Uterus (tissue), 4 donors: Measurements from ENCODE around the gene ESPL1. TPM values are rescaled to one million over a fixed set of nuclear protein-coding genes. Genes with fewer than 3 reads are reported as not detected.

Experiments used
- DNase-seq, 2 donors: peaks; one replicate each; pipeline ENCODE4 v3.0.0-alpha.2; 2019 to 2020
- H3K27ac ChIP-seq, 2 donors: fragments of 200-600 bp; sonication (generic); 1 replicate in 1 of 2; 2 replicates in 1 of 2; pipeline ENCODE4 v1.5.1; 2016 to 2018
- H3K27me3 ChIP-seq, 2 donors: fragments of 200-600 bp; sonication (generic); one replicate each; pipeline ENCODE4 v1.5.1; 2018 to 2019; ENCODE audit warnings: control low read depth in 1 of 2
- H3K36me3 ChIP-seq, 2 donors: fragments of 200-600 bp; sonication (generic); one replicate each; pipeline ENCODE4 v1.5.1; 2019; ENCODE audit warnings: control low read depth in 1 of 2
- H3K4me1 ChIP-seq, 2 donors: fragments of 200-600 bp; sonication (generic); one replicate each; pipeline ENCODE4 v1.5.1; 2018 to 2019; ENCODE audit warnings: control low read depth in 1 of 2
- H3K4me3 ChIP-seq, 2 donors: fragments of 200-600 bp; sonication (generic); 1 replicate in 1 of 2; 2 replicates in 1 of 2; pipeline ENCODE4 v1.5.1; 2018 to 2019; ENCODE audit warnings: mild to moderate bottlenecking in 1 of 2
- H3K9me3 ChIP-seq, 2 donors: fragments of 200-600 bp; sonication (generic); one replicate each; pipeline ENCODE4 v1.5.1; 2019; ENCODE audit warnings: control low read depth in 1 of 2
- POLR2A ChIP-seq, 2 donors: fragments of 450-650 bp; IDR thresholded peaks; one replicate each; pipeline ENCODE4 v1.6.1; 2016; ENCODE audit warnings: antibody characterized with exemption in 2 of 2, mild to moderate bottlenecking in 1 of 2, moderate library complexity in 1 of 2
- intact Hi-C: fragments of 100-400 bp; cut with DNase I; formaldehyde crosslinking; loops from one replicate; pipeline ENCODE4 v1.15.1; 2023; ENCODE audit warnings: low total_unique reads
- total RNA-seq, 4 donors: library from RNA; depleted of rRNA in 3 of 4; stranded (reverse); fragments of >200 nt in 3 of 4; gene quantifications; one replicate each; pipeline versions ENCODE4 v1.1.0 to v1.2.4, GENCODE V29; 2014 to 2023
- TF ChIP-seq, protein P1 (sequence below), 4 experiments: fragments of 200-600 bp in 2 of 4; fragments of 450-650 bp in 2 of 4; sonication (generic) in 2 of 4; IDR thresholded peaks; one replicate each; pipeline ENCODE4 v1.5.1; 2016 to 2019; ENCODE audit warnings: antibody characterized with exemption in 4 of 4, mild to moderate bottlenecking in 2 of 4, moderate library complexity in 1 of 4
- donor health status: DM: yes; HTN: yes; CAD: no.

Gene ESPL1
- total RNA-seq, 4 donors from 2014 or later, result 0.12 to 4.5 TPM; not detected in 2

DNA sequence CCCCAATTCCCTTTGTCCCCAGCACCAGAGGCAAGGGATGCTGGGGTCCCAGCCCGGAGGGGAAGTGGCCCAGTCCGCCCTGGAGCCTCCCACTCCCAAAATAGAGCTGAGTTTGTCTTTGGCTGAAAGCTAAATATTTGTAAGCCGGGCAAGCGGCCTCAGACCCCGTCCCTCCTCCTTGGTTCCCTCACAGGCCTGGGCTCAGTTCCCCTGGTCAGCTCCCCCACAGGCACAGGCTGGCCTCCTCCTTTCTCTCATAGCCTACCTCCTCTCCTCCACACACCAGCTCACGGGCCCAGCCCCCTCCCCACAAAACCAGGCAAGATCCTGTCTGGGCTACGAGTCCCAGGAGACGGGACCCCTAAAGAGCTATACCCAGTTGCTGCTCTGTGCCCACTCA lies 66.7 kb downstream of the ESPL1 start:
- no peak for DNase-seq
- intact Hi-C loops, result no loop called here
- Histone ChIP-seq H3K36me3 (no peaks in the 10 kb centered on the region), H3K4me3 (no peak overlapping the region), H3K27ac (no peak overlapping the region), H3K4me1 (no peaks in the 10 kb centered on the region), H3K27me3 (no peaks in the 10 kb centered on the region), H3K9me3 (no peaks in the 10 kb centered on the region)
- TF ChIP-seq, protein P1, sequence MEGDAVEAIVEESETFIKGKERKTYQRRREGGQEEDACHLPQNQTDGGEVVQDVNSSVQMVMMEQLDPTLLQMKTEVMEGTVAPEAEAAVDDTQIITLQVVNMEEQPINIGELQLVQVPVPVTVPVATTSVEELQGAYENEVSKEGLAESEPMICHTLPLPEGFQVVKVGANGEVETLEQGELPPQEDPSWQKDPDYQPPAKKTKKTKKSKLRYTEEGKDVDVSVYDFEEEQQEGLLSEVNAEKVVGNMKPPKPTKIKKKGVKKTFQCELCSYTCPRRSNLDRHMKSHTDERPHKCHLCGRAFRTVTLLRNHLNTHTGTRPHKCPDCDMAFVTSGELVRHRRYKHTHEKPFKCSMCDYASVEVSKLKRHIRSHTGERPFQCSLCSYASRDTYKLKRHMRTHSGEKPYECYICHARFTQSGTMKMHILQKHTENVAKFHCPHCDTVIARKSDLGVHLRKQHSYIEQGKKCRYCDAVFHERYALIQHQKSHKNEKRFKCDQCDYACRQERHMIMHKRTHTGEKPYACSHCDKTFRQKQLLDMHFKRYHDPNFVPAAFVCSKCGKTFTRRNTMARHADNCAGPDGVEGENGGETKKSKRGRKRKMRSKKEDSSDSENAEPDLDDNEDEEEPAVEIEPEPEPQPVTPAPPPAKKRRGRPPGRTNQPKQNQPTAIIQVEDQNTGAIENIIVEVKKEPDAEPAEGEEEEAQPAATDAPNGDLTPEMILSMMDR (IDR thresholded peaks at IDR 0.05), result no peak
- TF ChIP-seq POLR2A (IDR thresholded peaks at IDR 0.05), result no peak

DNA sequence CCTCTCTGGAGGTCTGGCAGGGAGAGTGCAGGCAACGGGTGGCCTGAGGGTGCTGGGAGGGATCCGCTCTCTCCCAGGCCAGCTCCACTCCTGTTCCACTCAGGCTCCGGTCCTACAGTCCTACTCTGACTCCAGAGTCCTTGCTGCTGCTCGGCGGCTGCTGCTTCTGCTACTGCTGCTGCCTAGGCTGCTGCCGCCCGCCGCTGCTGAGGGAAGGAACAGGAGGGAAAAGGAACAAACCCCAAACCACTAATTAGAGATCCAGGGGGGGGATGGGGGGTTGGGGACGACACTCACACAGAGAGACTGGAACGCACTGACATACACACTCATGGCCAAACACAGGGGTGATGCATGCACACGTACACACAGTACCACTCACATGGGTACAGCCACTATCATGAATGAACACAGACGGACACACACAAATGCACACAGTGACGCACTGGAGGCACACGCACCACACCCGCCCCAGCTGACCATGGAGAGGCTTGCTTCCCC lies 68.1 kb downstream of the ESPL1 start, which contains the start of gene SP7:
Gene SP7, minus strand, starts transcription at position 174 of the 501 bp plus-strand sequence. CDS start 708 bp downstream, outside the sequence.
- no peak for DNase-seq
- Histone ChIP-seq H3K27me3 (no peaks in the 10 kb centered on the region), H3K36me3 (no peaks in the 10 kb centered on the region), H3K27ac (no peak within 1 kb of the TSS), H3K9me3 (no peaks in the 10 kb centered on the region), H3K4me1 (no peaks in the 10 kb centered on the region), H3K4me3 (no peak within 1 kb of the TSS)
- TF ChIP-seq, protein P1 (IDR thresholded peaks at IDR 0.05), result no peak
- TF ChIP-seq POLR2A (IDR thresholded peaks at IDR 0.05), result no peak
- intact Hi-C loops, result no loop called here

DNA sequence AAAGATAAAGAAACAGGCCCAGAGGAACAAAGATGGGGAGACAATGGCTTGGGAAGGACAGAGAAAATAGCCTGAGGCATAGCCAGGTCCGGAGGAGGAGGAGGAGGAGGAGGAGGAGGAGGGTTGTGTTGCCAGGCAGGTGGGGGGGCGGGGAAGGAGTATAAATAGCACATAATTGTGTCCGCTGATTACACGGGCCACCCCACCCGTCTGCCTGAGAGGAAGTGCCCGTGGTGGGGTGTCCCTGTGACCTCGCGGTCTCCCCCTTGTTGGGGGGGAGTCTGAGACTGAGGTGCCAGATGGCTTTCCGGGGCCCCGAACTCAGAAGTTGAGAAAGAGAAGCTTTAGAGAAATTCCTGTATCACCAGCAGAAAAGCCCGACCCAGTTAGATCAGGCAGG lies 69.9 kb downstream of the ESPL1 start:
- no peaks in the 10 kb centered on the region for H3K27me3 ChIP-seq
- TF ChIP-seq, protein P1 (IDR thresholded peaks at IDR 0.05), result no peak
- no peak for TF ChIP-seq POLR2A (IDR thresholded peaks at IDR 0.05)
- DNase-seq, result no peak
- no peaks in the 10 kb centered on the region for H3K9me3 ChIP-seq
- H3K4me3 ChIP-seq, result no peak overlapping the region
- intact Hi-C loops, result no loop called here
- no peaks in the 10 kb centered on the region for H3K36me3 ChIP-seq
- no peaks in the 10 kb centered on the region for H3K4me1 ChIP-seq
- no peak overlapping the region for H3K27ac ChIP-seq

DNA sequence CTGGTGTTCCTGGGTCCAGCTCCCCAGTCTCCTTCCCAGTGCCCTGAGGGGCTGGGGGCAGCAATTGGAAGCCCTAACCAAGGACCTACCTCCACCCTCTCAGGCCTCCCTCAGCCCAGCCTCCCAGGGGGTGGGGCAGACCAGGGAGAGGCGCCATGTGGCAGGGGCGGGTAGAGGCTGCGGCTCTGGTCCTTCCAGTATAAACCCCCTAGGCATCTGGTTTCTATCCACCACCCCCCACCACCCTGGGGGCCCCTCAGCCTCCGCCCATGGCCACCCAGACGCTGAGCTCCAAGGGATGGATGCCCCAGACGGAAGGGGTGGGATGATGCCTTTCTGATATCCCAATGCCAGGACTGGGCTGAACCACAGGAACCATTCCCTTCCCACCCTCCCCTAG lies 70.8 kb downstream of the ESPL1 start:
- Histone ChIP-seq H3K9me3 (no peaks in the 10 kb centered on the region), H3K4me1 (no peaks in the 10 kb centered on the region), H3K4me3 (no peak overlapping the region), H3K27me3 (no peaks in the 10 kb centered on the region), H3K36me3 (no peaks in the 10 kb centered on the region), H3K27ac (no peak overlapping the region)
- TF ChIP-seq, protein P1 (IDR thresholded peaks at IDR 0.05), result no peak
- TF ChIP-seq POLR2A (IDR thresholded peaks at IDR 0.05), result no peak
- DNase-seq, result no peak
- intact Hi-C loops, result no loop called here

DNA sequence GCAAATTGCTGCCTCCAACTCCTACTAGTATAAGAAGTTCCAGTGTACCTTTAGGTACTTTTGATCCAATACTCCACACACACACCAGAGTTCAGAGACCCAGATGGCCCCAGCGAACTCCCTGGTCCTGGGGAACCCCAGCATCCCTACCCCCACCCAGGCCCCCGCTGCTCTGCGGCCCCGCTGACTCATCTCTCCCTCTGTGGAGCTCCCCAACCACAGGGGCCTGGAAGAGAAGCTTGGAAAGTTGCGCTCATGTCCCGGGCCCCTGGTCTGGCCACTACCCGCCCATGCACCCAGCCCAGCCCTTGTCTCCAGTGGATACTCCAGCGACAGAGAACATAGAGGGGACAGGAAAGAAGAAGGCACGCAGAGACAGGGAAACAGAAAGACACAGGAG lies 72.3 kb downstream of the ESPL1 start:
- H3K36me3 ChIP-seq, result no peaks in the 10 kb centered on the region
- no peaks in the 10 kb centered on the region for H3K27me3 ChIP-seq
- H3K4me1 ChIP-seq, result peaks cover 0 to 6% of the 10 kb centered on the region in 2 donors
- DNase-seq, result no peak
- H3K27ac ChIP-seq, result no peak overlapping the region
- intact Hi-C loops, result no loop called here
- H3K9me3 ChIP-seq, result no peaks in the 10 kb centered on the region
- TF ChIP-seq, protein P1 (IDR thresholded peaks at IDR 0.05), result no peak
- no peak for TF ChIP-seq POLR2A (IDR thresholded peaks at IDR 0.05)
- H3K4me3 ChIP-seq, result no peak overlapping the region

Other genes starting within 250 kb of the ESPL1 start
- 100 to 1,000 TPM in 2 of 4 donors, 10 to 100 TPM in 2; 64.0 to 394 (median 112) TPM for gene TNS2, start 218.2 kb upstream of the ESPL1 start, total RNA-seq
- 10 to 100 TPM; 15.9 to 75.5 (median 28.9) TPM for gene SPRYD3, start 188.9 kb upstream of the ESPL1 start, total RNA-seq
- gene IGFBP6, start 170.6 kb upstream of the ESPL1 start, total RNA-seq, result 100 to 1,000 TPM in 3 of 4 donors, 10 to 100 TPM in 1; 48.7 to 762 (median 252) TPM
- under 1 TPM in 1 of 4 donors, not detected in 3; 0.82 TPM for gene SOAT2, start 164.8 kb upstream of the ESPL1 start, total RNA-seq
- gene ZNF740, start 87.6 kb upstream of the ESPL1 start, total RNA-seq, result 10 to 100 TPM in 2 of 4 donors, 1 to 10 TPM in 2; 7.7 to 55.5 (median 25.9) TPM
- 10 to 100 TPM in 3 of 4 donors, 1 to 10 TPM in 1; 4.1 to 67.6 (median 42.6) TPM for gene CSAD, start 87.4 kb upstream of the ESPL1 start, total RNA-seq
- gene ITGB7, start 61.0 kb upstream of the ESPL1 start, total RNA-seq, result 1 to 10 TPM in 3 of 4 donors, not detected in 1; 2.0 to 3.8 (median 2.4) TPM
- gene RARG, start 36.1 kb upstream of the ESPL1 start, total RNA-seq, result 10 to 100 TPM in 2 of 4 donors, 1 to 10 TPM in 2; 2.6 to 65.6 (median 28.9) TPM
- 1,000 to 10,000 TPM in 2 of 4 donors, 100 to 1,000 TPM in 2; 347 to 1,573 (median 972) TPM for gene PFDN5, start 27.2 kb downstream of the ESPL1 start, total RNA-seq
- 10 to 100 TPM; 10.2 to 59.3 (median 33.9) TPM for gene MYG1, start 31.4 kb downstream of the ESPL1 start, total RNA-seq
- 10 to 100 TPM; 12.3 to 52.2 (median 46.9) TPM for gene AAAS, start 53.3 kb downstream of the ESPL1 start, total RNA-seq
- gene SP7, start 68.1 kb downstream of the ESPL1 start, total RNA-seq, result under 1 TPM in 2 of 4 donors, not detected in 2; 0.34 to 0.62 TPM
- gene SP1, start 111.9 kb downstream of the ESPL1 start, total RNA-seq, result 100 to 1,000 TPM in 2 of 4 donors, 10 to 100 TPM in 2; 58.8 to 127 (median 90.7) TPM
- 10 to 100 TPM in 1 of 4 donors, under 1 TPM in 1, not detected in 2; 0.52 to 12.4 TPM for gene AMHR2, start 155.6 kb downstream of the ESPL1 start, total RNA-seq
- 10 to 100 TPM in 3 of 4 donors, 1 to 10 TPM in 1; 2.6 to 88.2 (median 20.1) TPM for gene PRR13, start 173.4 kb downstream of the ESPL1 start, total RNA-seq
- gene PCBP2, start 183.8 kb downstream of the ESPL1 start, total RNA-seq, result 100 to 1,000 TPM; 364 to 929 (median 383) TPM
- 10 to 100 TPM; 13.8 to 65.8 (median 34.7) TPM for gene MAP3K12, start 231.2 kb downstream of the ESPL1 start, total RNA-seq
- gene TARBP2, start 233.0 kb downstream of the ESPL1 start, total RNA-seq, result 10 to 100 TPM in 3 of 4 donors, 1 to 10 TPM in 1; 6.7 to 33.2 (median 19.0) TPM
- not detected for gene NPFF, start 239.2 kb downstream of the ESPL1 start, total RNA-seq